ENCODE measurements around the gene SSX2IP. TPM values are rescaled to one million over a fixed set of nuclear protein-coding genes. Genes with fewer than 3 reads are reported as not detected.
A peak's percentile ranks its signal among the peaks of the same experiment; 100 is the strongest.

Gene SSX2IP
- total RNA-seq, 2 donors from 2014 or later: 16.6 to 21.8 TPM

GRCh38 chr1:84692391-84692790 is 2.1 kb upstream of the SSX2IP start:
- Mint-ChIP-seq H3K27ac (no peak overlapping the region), H3K9me3 (no peaks in the 10 kb centered on the region), H3K4me3 (no peak overlapping the region), H3K27me3 (ENCODE audit: insufficient read depth) (peaks cover 22% of the 10 kb centered on the region), H3K36me3 (ENCODE audit: low read depth) (no peaks in the 10 kb centered on the region), H3K4me1 (peaks cover 23% of the 10 kb centered on the region)
- Histone ChIP-seq H3K4me1 (ENCODE audit: control insufficient read depth, insufficient read depth, low read length) (peaks cover 2% of the 10 kb centered on the region), H3K4me3 (ENCODE audit: low read length) (no peak overlapping the region), H3K27me3 (ENCODE audit: control insufficient read depth, insufficient read depth, low read length, poor library complexity, severe bottlenecking) (peaks cover 9% of the 10 kb centered on the region), H3K9me3 (ENCODE audit: control insufficient read depth, low read length) (no peaks in the 10 kb centered on the region), H3K36me3 (ENCODE audit: control insufficient read depth, insufficient read depth, low read length) (no peaks in the 10 kb centered on the region), H3K9ac (ENCODE audit: extremely low read depth, low read length, poor library complexity, severe bottlenecking) (no peak overlapping the region), H3K27ac (ENCODE audit: low read depth, low read length) (no peak overlapping the region)
- no peak for TF ChIP-seq CTCF (conservative IDR thresholded peaks at IDR 0.05)
- WGBS, 2 experiments (ENCODE audit: insufficient coverage in 1 of 2, insufficient read length in 1 of 2): 97 to 100% methylated on average over 3 to 6 of the region's 6 CpGs
- no peak for DNase-seq

GRCh38 chr1:84691122-84691783 is 992 bp upstream of the SSX2IP start:
- WGBS, 2 experiments (ENCODE audit: insufficient coverage in 1 of 2, insufficient read length in 1 of 2): 43 to 46% methylated on average over 10 to 13 of the region's 13 CpGs
- Histone ChIP-seq H3K9me3 (ENCODE audit: control insufficient read depth, low read length) (no peaks in the 10 kb centered on the region), H3K27ac (ENCODE audit: low read depth, low read length) (no peak overlapping the region), H3K27me3 (ENCODE audit: control insufficient read depth, insufficient read depth, low read length, poor library complexity, severe bottlenecking) (peaks cover 16% of the 10 kb centered on the region), H3K36me3 (ENCODE audit: control insufficient read depth, insufficient read depth, low read length) (no peaks in the 10 kb centered on the region), H3K4me1 (ENCODE audit: control insufficient read depth, insufficient read depth, low read length) (peaks cover 2% of the 10 kb centered on the region), H3K9ac (ENCODE audit: extremely low read depth, low read length, poor library complexity, severe bottlenecking) (peak overlapping the region; percentile 68), H3K4me3 (ENCODE audit: low read length) (peak overlapping the region; percentile 91)
- peak; percentile 57 for DNase-seq
- H3K27ac Mint-ChIP-seq: peak overlapping the region; percentile 22
- H3K4me1 Mint-ChIP-seq: peaks cover 30% of the 10 kb centered on the region
- peaks cover 33% of the 10 kb centered on the region for H3K27me3 Mint-ChIP-seq (ENCODE audit: insufficient read depth)
- TF ChIP-seq CTCF (conservative IDR thresholded peaks at IDR 0.05): no peak
- no peaks in the 10 kb centered on the region for H3K9me3 Mint-ChIP-seq
- H3K36me3 Mint-ChIP-seq (ENCODE audit: low read depth): no peaks in the 10 kb centered on the region
- peak overlapping the region; percentile 63 for H3K4me3 Mint-ChIP-seq

GRCh38 chr1:84689514-84690396 is 506 bp downstream of the SSX2IP start:
- peak; percentile 59 for TF ChIP-seq CTCF (conservative IDR thresholded peaks at IDR 0.05)
- H3K27me3 ChIP-seq (ENCODE audit: control insufficient read depth, insufficient read depth, low read length, poor library complexity, severe bottlenecking): peaks cover 16% of the 10 kb centered on the region
- H3K4me3 ChIP-seq (ENCODE audit: low read length): peak overlapping the region; percentile 86
- H3K4me1 ChIP-seq (ENCODE audit: control insufficient read depth, insufficient read depth, low read length): peaks cover 6% of the 10 kb centered on the region
- 2 to 40% methylated on average over 6 to 67 of the region's 67 CpGs for WGBS, 2 experiments (ENCODE audit: insufficient coverage in 1 of 2, insufficient read length in 1 of 2)
- H3K36me3 ChIP-seq (ENCODE audit: control insufficient read depth, insufficient read depth, low read length): no peaks in the 10 kb centered on the region
- no peaks in the 10 kb centered on the region for H3K36me3 Mint-ChIP-seq (ENCODE audit: low read depth)
- H3K27me3 Mint-ChIP-seq (ENCODE audit: insufficient read depth): peaks cover 37% of the 10 kb centered on the region
- H3K4me1 Mint-ChIP-seq: peaks cover 41% of the 10 kb centered on the region
- DNase-seq: peak; percentile 84
- H3K4me3 Mint-ChIP-seq: peak overlapping the region; percentile 63
- H3K27ac Mint-ChIP-seq: peak overlapping the region; percentile 77
- peak overlapping the region; percentile 84 for H3K27ac ChIP-seq (ENCODE audit: low read depth, low read length)
- peak overlapping the region; percentile 55 for H3K9ac ChIP-seq (ENCODE audit: extremely low read depth, low read length, poor library complexity, severe bottlenecking)
- H3K9me3 ChIP-seq (ENCODE audit: control insufficient read depth, low read length): no peaks in the 10 kb centered on the region
- no peaks in the 10 kb centered on the region for H3K9me3 Mint-ChIP-seq
